ENCODE results near the gene TAF10.

DNA sequence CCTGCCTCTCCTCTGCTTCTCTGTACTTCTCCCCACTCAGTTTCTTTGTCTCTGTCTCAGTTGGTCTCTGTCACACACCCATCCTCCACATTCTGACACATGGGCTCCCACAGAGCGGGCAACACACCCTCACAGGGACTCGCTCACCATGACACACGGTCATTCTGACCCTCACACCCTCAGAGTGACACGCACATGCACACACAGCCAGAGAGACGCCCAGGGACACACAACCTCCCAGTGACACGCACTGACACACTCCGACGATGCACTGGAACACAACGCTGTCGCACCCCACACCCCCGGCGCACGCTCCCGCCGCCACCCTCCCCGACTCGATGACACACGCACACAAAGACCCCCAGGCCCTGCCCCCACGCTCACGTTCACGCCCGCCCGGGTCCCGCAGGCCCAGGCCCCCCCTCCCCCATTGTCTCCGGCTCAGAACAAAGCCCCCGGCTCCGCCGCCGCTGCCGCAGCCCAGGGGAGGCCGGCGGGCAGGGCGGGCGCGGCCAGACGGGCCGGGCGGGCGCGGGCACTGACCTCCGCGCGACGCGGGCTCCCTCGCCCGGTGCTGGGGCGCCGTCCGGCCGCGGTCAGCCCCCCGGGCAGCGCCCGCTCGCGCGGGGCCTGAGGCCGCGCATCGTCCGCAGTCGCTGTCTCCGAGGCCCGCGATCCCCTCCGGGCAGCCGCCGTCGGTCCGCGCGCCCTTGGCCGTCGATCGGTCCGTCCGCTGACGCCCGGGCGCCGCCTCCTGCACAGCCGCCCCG, 43.2 kb upstream of the TAF10 start:
- TF ChIP-seq, protein P1, sequence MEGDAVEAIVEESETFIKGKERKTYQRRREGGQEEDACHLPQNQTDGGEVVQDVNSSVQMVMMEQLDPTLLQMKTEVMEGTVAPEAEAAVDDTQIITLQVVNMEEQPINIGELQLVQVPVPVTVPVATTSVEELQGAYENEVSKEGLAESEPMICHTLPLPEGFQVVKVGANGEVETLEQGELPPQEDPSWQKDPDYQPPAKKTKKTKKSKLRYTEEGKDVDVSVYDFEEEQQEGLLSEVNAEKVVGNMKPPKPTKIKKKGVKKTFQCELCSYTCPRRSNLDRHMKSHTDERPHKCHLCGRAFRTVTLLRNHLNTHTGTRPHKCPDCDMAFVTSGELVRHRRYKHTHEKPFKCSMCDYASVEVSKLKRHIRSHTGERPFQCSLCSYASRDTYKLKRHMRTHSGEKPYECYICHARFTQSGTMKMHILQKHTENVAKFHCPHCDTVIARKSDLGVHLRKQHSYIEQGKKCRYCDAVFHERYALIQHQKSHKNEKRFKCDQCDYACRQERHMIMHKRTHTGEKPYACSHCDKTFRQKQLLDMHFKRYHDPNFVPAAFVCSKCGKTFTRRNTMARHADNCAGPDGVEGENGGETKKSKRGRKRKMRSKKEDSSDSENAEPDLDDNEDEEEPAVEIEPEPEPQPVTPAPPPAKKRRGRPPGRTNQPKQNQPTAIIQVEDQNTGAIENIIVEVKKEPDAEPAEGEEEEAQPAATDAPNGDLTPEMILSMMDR (IDR thresholded peaks at IDR 0.05) = no peak
- no peak for TF ChIP-seq POLR2A (IDR thresholded peaks at IDR 0.05)

Data from testis (tissue), 2 donors.